GM12873 (cell line): ENCODE measurements around the gene GDE1.

Experiments used
- TF ChIP-seq, protein P1 (sequence below): IDR thresholded peaks from 2 replicates; pipeline ENCODE4 v1.5.1; 2012; ENCODE audit warnings: low read depth, mild to moderate bottlenecking, moderate library complexity, low read length, control low read depth; ENCODE audit not compliant: insufficient read depth; ENCODE audit errors: missing control alignments

The GDE1 gene

DNA sequence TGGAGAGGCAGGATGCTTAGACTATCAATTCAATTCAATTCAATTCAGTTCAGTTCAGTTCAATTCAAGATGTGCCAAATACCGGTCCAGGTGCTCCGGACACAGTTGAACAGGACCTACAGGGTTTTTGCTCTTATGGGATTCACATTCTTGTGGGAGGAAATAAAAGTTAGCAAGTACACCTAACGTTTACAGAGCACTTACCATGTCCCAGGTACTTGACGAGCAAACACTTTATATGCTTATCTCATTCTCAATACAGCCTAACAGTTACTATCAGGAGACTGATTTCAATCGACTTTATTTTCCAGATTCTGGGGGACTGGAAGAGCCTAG lies 467 bp upstream of the GDE1 start:
- TF ChIP-seq, protein P1, sequence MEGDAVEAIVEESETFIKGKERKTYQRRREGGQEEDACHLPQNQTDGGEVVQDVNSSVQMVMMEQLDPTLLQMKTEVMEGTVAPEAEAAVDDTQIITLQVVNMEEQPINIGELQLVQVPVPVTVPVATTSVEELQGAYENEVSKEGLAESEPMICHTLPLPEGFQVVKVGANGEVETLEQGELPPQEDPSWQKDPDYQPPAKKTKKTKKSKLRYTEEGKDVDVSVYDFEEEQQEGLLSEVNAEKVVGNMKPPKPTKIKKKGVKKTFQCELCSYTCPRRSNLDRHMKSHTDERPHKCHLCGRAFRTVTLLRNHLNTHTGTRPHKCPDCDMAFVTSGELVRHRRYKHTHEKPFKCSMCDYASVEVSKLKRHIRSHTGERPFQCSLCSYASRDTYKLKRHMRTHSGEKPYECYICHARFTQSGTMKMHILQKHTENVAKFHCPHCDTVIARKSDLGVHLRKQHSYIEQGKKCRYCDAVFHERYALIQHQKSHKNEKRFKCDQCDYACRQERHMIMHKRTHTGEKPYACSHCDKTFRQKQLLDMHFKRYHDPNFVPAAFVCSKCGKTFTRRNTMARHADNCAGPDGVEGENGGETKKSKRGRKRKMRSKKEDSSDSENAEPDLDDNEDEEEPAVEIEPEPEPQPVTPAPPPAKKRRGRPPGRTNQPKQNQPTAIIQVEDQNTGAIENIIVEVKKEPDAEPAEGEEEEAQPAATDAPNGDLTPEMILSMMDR = no peak

DNA sequence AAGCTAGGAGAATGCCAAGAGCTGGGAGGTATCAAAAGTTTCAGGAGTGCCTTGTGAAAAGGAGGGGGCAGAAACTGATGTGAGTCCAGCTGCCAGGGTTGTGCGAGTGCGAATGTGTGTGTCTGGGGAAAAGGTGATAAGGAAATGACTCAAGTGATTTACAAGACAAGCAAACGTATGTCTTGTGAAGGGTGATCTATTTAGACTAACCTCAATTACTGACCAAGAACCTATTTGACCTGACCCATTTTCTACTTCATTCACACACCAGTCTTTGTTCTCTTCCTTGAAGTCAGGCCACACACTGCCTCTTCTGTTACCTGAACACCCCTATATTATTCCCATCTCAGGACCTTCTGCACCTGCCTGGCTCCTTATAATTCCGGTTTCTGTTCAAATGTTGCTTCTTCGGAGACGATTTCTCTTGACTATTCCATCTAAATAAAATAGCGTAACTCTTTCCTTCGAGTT lies 1.0 kb downstream of the GDE1 start:
- TF ChIP-seq, protein P1 = no peak

DNA sequence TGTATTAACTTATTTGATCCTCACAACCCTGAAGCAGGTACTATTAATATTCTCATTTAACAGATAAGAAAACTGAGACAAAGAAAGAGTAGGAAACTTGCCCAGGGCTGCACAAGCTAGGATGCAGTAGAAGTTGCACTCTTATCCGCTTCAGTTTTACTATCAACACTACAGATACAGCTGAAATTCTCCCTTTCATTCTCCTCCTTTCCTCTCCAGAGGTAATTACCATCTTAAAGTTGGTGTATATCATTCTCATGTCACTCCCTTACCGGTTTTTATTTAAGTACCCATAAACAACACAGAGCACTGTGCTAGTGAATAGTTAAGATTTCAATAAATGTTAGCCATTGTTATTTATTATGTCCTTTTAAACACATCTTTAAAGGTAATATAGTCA lies 3.5 kb downstream of the GDE1 start:
- TF ChIP-seq, protein P1 = no peak

DNA sequence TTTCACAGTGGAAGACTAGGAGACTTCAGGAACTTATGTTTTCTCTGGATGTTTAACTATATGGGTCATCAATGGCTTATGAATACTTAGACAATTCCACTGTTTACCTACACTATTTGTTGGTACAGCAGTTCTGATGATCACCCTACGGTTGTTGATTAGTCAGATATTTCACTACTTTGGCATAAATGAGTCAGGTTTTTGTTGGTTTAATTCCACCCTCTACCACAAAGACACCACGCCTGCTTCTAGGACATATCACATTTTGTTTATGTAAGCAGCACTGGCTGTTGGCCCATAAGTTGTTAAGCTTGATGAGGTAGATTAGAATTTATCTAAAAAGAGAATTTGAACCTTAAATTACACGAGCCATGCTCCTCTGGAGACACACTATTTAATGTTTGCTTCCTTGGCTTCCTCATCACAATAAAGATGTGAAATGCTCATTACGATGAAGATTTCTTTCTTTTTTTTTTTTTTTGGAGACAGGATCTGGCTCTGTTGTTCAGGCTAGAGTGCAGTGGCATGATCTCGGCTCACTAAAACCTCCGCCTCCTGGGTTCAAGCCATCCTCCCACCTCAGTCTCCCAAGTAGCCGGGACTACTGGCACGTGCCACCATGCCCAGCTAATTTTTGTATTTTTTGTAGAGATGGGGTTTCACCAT lies 4.3 kb downstream of the GDE1 start:
- TF ChIP-seq, protein P1 = no peak

DNA sequence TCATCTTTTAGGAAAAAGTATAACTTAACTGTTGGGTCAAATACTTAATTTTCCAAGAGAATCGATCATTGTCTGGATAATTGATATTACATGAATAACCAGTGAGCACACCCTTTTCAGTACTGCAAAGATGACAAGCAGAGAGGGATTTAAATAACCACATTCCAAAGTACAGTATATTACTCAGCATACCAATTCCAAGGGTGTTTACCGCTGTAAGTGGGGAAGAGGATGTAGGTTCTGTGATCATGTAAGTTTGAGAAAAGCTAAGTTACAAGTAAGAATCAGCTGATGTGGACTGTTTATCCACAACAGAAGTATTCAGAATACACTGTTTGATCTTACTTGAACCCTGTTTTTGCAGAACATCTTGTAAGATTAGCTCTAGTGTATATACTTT lies 6.1 kb downstream of the GDE1 start:
- TF ChIP-seq, protein P1 = no peak

DNA sequence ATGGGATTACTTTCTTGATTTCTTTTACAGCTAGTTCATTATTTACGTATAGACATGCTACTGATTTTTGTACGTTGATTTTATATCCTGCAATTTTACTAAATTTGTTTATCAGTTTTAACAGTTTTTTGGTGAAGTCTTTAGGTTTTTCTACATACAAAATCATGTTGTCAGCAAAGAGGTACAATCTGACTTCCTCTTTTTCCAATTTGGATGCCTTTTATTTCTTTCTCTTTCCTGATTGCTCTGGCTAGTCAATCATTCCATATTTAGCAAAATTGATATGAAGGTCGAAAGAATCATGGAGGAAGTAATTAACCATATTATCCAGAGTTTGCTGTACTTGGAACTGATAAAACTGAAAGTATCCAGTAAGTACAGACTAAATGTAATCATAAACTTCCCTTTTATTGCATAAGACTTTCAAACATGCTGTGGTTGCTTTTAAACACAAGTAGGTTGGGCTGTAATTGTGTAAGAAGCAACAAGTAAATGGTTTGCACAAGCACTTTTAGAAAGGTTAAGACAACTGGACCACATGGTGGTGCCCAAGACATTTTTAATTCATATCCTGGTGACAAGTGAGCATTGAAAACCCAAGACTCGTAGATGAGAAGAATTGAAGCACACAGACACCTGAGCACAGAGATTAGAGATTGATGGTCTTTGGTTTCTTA lies 8.4 kb downstream of the GDE1 start:
- TF ChIP-seq, protein P1 = no peak

DNA sequence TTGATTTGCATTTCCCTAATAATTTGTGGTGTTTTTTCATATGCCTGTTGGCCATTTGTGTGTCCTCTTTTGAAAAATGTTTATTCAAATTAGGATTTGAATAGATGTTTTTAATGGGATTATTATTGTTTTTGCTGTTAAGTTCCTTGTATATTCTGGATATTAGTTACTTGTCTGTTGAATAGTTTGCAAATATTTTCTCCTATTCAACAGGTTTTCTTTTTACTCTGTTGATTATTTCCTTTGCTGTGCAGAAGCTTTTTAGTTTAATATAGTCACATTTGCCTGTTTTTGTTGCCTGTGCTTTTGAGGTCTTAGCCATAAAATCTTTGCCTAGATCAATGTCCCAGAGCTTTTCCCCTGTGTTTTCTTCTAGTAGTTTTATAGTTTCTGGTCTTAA lies 9.6 kb downstream of the GDE1 start:
- TF ChIP-seq, protein P1 = no peak
